ENCODE results near the gene MGAT5B. TPM values are rescaled to one million over a fixed set of nuclear protein-coding genes. Genes with fewer than 3 reads are reported as not detected.

Gene MGAT5B
- total RNA-seq, 1 experiment from 2014 or later = 4.9 TPM

- no peaks in the 10 kb centered on the region for H3K36me3 ChIP-seq (ENCODE audit: low read depth, low read length)
- H3F3A ChIP-seq (ENCODE audit: low read length, unreplicated experiment) = no peaks in the 10 kb centered on the region
- BruUV-seq (replicated peaks) = no TSS peak
- H4K20me1 ChIP-seq (ENCODE audit: low read length) = no peaks in the 10 kb centered on the region
- no peaks in the 10 kb centered on the region for H3K4me1 ChIP-seq (ENCODE audit: insufficient read depth, low read length)
- no peak for ATAC-seq
- H3K27me3 ChIP-seq (ENCODE audit: low read length) = no peaks in the 10 kb centered on the region
- no peak overlapping the region for H3K4me2 ChIP-seq (ENCODE audit: low read length)
- CTCF ChIA-PET = no interaction called here
- H3K4me3 ChIP-seq (ENCODE audit: low read length) = no peak overlapping the region
- no peak overlapping the region for H3K9ac ChIP-seq (ENCODE audit: low read length)
- POLR2A ChIA-PET (ENCODE audit: unreplicated experiment) = interaction anchor here (0.6 kb wide), 1 partner anchor 166 kb away, joined by 6 read pairs; no protein-coding TSS in a partner anchor
- intact Hi-C loops (cut with micrococcal nuclease) = no loop called here
- TF ChIP-seq EZH2phosphoT487 (IDR thresholded peaks at IDR 0.05; ENCODE audit: borderline replicate concordance, low read length) = no peak
- no peak for TF ChIP-seq CTCF (conservative IDR thresholded peaks at IDR 0.05; ENCODE audit: low read depth, low read length)
- no peak for TF ChIP-seq EZH2 (IDR thresholded peaks at IDR 0.05; ENCODE audit: low read length, unreplicated experiment)
- no peaks in the 10 kb centered on the region for H3K9me3 ChIP-seq (ENCODE audit: low read length)
- H3K79me2 ChIP-seq (ENCODE audit: low read length) = no peaks in the 10 kb centered on the region
- no peak overlapping the region for H3K27ac ChIP-seq (ENCODE audit: low read length)
- DNase-seq = no peak
- H3K9me2 ChIP-seq (replicated peaks; ENCODE audit: low read length) = no peaks in the 10 kb centered on the region
- H2AFZ ChIP-seq (ENCODE audit: low read length) = no peak overlapping the region
Measured at GRCh38 chr17:76883744-76884525, 15.7 kb downstream of the MGAT5B start.

- H3K4me1 ChIP-seq (ENCODE audit: insufficient read depth, low read length) = no peaks in the 10 kb centered on the region
- BruUV-seq (replicated peaks) = no TSS peak
- no peaks in the 10 kb centered on the region for H4K20me1 ChIP-seq (ENCODE audit: low read length)
- no peaks in the 10 kb centered on the region for H3K27me3 ChIP-seq (ENCODE audit: low read length)
- no peak overlapping the region for H3K4me2 ChIP-seq (ENCODE audit: low read length)
- no peak overlapping the region for H3K4me3 ChIP-seq (ENCODE audit: low read length)
- ChIA-PET CTCF (no interaction called here), POLR2A (ENCODE audit: unreplicated experiment) (no interaction called here)
- H2AFZ ChIP-seq (ENCODE audit: low read length) = no peak overlapping the region
- H3F3A ChIP-seq (ENCODE audit: low read length, unreplicated experiment) = no peaks in the 10 kb centered on the region
- H3K9ac ChIP-seq (ENCODE audit: low read length) = no peak overlapping the region
- ATAC-seq (no peak), DNase-seq (no peak)
- H3K79me2 ChIP-seq (ENCODE audit: low read length) = no peaks in the 10 kb centered on the region
- no peak overlapping the region for H3K27ac ChIP-seq (ENCODE audit: low read length)
- intact Hi-C loops (cut with micrococcal nuclease) = no loop called here
- H3K36me3 ChIP-seq (ENCODE audit: low read depth, low read length) = no peaks in the 10 kb centered on the region
- TF ChIP-seq EZH2 (IDR thresholded peaks at IDR 0.05; ENCODE audit: low read length, unreplicated experiment) (no peak), CTCF (conservative IDR thresholded peaks at IDR 0.05; ENCODE audit: low read depth, low read length) (no peak), EZH2phosphoT487 (IDR thresholded peaks at IDR 0.05; ENCODE audit: borderline replicate concordance, low read length) (no peak)
- H3K9me2 ChIP-seq (replicated peaks; ENCODE audit: low read length) = no peaks in the 10 kb centered on the region
- H3K9me3 ChIP-seq (ENCODE audit: low read length) = no peaks in the 10 kb centered on the region
Measured at GRCh38 chr17:76884995-76885893, 17.0 kb downstream of the MGAT5B start.
